Cortex of kidney (tissue), 1 donor: ENCODE data around the gene TAOK1.

ENCODE experiments used
- DNase-seq: peaks from one replicate; lab custom pipeline; 2025; lab: John Stamatoyannopoulos, UW

TAOK1 gene

DNA sequence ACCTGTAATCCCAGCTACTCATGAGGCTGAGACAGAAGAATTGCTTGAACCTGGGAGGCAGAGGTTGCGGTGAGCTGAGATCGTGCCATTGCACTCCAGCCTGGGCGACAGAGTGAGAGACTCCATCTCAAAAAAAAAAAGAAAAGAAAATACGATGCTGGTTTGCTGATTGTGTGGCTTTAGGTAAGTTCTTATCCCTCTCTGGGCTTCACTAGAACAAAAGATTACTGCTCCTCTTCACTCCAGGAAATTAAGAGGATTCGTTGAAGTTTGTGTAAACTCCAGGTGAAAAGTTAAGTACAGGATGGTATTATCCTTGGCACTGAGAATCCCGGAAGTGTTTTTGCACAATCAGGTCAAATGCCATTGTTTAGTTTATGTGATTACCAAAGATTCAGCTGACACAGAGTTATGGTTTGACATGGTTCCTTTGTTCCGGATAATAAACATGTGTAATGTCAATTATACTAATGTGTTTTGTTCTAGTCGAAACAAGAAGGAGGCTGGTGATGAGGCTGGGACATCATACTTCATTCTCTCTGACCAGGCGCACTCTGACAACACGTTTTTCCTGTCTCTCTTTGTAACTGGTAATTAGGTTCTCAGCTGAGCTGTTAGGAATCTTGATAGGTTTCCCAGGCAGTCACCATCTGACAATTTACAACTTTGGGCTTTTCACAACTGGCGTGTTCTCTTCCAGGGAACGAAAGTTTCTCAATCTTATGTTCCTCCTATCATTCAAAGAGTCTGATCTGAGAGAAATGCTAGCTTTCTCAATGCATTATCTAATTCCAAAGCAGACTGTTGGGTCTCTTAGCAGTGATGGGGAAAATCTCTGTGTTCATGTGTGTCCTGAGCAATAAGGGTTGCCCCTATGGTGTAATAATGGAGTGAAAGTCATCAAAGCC is 10.8 kb upstream of the TAOK1 start:
- no peak for DNase-seq

DNA sequence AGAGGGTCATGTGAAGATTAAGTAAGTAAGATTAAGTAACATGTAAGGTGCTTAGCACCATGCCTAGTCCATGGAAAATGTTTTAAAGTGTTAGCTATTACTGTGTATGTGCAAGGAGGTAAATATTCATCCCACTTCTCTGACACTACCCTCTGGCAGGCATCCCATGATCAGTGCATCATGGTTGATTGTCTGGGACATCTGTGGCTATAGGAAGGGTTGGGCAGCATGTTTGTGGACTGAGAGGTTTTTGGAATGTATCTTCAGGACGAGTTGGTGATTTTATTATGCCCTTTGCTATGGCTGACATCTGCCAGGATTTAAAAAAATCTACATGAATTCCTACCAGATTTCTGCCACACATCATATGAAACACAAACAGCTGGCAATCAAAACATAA is 6.5 kb upstream of the TAOK1 start:
- no peak for DNase-seq

DNA sequence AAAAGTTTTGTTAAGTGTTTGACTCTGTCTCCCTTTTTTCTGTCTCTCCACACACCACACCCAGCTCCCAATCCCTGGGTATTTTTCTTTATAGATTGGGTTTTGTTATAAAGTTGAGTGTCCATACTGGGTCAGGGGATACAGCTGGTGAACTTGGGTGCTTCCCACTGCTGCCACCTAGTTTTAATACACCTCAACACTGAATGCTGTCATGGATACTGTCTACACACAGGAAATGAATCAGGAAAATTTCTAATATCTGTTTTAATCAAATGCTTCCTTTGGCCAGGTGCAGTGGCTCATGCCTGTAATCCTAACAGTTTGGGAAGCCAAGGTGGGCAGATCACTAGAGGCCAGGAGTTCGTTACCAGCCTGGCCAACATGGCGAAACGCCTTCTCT is 5.3 kb upstream of the TAOK1 start:
- DNase-seq: no peak

DNA sequence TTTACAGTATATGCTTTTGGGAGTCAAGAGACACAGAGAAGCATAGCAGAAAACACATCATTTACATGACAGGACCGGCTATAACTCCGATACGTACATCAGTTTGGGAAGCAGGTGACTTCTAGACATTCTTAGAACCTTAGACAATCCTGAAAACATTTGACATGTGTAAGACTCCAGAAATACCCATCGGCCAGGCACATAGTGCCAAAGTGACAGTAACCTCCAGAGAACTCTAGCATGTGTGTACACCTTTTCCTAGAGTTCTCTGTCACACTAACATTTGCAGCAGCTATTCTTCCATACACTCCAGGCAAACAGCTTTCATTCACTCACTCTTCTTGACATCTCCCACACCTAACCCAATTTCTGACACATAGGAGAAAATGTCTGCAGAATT is 3.4 kb upstream of the TAOK1 start:
- DNase-seq: no peak

DNA sequence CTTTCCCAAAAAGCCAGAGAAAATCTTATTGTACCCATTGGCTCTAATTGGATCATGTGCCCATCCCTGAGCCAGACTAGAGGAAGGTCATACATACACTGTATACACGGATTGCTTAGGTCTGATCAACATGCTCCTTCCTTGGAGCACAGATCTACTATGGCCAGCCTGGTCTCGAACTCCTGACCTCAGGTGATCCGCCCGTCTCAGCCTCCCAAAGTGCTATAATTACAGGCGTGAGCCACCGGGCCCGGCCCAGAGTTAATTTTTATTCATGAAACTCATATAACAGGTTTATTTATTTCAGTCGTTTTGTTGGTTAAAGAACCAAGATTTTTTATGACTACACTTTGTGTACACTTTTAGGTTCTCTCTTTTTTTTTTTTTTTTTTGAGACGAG is 1.2 kb upstream of the TAOK1 start:
- DNase-seq: no peak

DNA sequence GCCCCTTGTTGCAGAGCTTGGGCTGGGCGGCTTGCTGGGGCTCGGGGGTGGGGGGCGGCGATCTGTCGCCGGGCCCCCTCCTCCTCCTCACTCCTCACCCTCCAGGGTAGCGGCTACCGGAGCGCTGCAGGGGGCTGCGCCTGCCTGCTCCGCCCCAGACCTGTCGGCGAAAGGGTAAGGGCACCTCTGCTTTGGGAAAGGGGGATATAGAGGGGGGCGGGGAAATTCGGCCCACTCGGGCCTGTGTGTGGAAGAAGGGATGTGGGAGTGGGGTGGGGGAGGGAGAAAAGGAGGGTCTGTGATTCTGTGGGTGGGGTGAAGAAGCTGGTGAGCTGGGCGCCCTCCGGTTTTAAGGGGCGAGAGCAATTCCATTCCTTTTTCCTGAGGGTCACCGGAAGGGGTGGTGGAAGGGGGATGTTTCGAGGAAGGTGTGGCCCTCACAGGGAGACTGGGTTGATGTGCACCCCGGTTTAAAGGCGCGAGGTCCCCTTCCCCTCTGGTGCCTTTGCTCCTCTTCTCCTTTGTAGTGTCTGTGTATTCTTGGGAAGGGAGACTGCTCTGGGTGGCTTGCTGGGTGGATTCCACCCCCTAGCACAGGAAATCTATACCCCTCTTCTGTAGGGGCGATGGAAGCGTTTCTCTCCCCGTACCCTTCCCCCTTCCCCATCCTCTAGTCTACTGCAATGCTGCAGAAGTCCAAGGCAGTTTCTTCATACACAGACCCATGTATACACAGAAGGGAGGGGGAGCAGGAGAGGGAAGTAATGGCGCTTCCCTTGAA is 878 bp downstream of the TAOK1 start:
- DNase-seq: no peak

DNA sequence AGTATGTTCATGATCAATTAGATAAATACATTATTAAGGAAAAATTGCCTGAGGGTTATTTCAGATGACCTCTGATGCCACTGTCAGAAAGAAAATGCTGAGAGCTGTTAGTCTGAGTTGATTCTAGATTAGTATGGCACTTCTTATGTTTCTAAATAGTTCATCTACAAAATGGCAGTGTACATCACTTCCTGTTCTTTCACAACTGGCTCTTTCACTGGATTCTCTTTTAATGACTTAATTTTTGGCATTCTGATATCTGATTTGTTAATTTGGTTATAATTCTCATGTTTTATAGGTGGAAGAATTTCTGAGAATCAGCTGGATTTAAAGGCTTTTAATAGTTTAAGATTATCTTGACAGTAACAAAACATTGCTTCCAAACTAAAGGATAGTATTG is 3.3 kb downstream of the TAOK1 start:
- no peak for DNase-seq

DNA sequence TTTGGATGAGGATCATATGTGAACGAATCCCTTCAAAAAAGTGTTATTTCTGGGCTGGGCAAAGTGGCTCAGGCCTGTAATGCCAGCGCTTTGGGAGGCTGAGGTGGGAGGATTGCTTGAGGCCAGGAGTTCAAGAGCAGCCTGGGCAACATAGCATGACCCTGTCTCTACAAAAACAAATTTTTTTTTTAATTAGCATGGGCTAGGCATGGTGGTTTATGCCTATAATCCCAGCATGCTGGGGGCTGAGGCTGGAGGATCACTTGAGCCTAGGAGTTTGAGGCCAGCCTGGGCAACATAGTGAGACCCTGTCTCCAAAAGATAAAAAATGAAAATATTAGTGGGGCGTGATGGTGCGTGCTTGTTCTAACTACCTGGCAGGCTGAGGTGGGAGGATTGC is 4.6 kb downstream of the TAOK1 start:
- no peak for DNase-seq

DNA sequence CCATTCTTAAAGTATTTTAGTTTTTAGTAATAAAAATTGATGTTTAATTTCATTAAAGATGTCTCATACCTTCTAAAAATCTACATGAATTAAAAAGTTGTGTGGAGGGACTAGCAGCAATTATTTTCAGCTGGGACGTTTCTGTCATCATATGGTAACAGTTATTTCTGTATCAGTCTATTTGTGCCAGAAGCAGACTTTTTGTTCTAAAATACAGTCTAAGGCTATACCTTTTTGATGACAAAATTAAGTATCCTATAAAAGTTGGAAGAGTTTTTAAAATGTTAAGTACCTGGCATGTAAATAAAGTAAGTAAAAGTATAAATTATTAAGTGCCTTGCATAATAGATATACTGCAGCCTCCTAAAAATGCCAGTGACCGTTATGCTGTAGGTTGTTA is 5.9 kb downstream of the TAOK1 start:
- DNase-seq: no peak

DNA sequence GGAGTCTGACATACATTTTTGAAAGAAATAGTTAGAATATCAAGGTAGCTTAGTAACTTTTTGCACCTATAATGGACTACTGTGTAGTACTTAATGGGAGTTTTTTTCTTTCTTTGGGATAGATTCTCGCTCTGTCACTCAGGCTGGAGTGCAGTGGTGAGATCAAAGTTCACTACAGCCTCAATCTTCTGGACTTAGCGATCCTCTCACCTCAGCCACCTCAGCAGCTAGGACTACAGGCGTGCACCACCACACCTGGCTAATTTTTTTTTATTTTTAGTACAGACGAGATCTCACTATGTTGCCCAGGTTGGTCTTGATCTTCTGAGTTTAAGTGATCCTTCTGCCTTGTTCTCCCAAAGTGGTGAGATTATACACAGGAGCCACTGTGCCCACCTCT is 9.5 kb downstream of the TAOK1 start:
- DNase-seq: no peak

DNA sequence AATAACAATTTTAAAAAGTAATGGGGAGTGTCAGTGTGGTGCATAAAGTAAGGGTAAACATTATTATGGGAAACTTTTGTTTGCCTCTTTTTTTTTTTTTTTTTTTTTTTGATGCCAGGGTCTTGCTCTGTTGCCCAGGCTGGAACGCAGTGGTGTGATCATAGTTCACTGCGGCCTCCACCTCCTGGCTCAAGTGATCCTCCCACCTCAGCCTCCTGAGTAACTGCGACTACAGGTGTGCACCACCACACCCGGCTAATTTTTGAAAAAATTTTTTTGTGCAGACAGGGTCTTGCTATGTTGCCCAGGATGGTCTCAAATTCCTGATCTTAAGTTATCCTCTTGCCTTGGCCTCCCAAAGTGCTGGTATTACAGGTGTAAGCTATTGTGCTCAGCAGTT is 10.7 kb downstream of the TAOK1 start:
- DNase-seq: no peak

DNA sequence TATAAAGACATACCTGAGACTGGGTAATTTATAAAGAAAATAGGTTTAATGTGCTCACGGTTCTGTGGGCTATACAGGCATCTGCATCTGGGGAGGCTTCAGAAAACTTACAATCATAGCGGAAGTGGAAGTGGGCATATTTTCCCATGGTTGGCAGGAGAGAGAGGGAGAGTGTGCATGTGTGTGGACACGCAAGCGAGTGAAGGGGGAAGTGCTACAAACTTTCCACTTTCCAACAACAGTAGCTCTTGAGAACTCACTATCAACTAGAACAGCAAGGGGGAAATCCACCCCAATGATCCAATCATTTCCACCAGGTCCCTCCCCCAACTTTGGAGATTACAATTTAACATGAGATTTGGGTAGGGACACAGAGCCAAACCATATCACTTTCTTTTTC is 11.1 kb downstream of the TAOK1 start:
- no peak for DNase-seq

DNA sequence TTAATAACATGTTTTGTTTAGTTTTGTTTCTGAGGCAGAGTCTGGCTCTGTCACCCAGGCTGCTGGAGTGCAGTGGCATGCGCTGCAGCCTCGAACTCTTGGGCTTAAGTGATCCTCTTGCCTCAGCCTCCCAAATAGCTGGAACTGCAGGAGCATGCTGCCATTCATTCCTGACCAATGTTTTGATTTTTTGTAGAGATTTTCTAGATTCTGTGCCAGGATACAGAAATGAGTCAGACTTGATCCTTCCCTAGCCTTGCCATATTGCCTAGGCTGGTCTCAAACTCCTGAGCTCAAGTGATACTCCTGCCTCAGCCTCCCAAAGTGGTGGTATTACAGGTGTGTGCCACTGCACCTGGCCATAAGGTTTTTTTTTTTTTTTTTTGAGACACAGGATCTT is 17.7 kb downstream of the TAOK1 start:
- no peak for DNase-seq

DNA sequence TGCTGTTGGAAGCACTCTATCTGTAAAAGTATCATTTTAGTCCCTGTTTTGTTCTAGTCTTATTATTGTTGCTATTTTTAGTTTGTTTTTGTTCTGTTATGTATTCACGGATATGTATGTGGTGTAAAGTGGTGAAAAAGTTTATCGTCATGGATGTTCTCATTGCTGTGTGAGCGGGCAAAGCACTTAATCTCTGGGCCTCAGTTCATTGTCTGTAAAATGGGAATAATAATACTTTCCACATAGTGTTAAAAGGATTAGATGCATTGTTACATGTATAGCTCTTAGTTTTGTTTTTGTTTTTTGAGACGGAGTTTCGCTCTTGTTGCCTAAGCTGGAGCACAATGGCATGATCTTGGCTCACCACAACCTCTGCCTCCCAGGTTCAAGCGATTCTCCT is 19.8 kb downstream of the TAOK1 start:
- DNase-seq: no peak

DNA sequence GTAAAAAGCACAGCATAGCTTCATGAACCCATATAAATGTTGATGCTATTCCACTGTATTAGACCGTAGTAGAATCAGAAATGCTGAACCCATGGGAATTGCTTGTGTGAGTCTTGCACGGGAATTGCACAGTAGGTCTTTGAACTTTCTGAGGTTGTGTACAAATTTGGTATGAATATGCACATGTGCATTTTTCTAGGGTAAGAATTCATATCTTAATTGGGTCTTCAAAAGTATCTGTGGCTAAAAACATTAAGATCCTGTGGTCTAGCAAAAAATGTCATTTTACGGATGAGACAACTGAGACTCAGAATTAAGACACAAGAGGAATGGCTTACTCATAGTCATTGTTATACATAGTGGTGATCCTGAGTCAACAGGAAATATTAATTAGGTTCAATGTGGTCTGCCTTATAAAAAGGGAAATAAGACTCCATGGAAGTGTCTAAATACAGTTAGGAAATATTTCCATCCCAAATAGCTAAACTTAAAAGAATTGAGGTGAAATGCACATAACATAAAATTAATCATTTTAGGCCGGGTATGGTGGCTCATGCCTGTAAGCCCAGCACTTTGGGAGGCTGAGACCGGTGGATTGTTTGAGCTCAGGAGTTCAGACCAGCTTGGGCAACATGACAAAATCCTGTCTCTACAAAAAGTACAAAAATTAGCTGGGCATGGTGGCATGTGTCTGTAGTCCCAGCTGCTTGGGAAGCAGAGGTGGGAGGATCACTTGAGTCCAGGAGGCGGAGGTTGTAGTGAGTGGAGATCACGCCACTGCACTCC is 22.8 kb downstream of the TAOK1 start:
- DNase-seq: no peak

DNA sequence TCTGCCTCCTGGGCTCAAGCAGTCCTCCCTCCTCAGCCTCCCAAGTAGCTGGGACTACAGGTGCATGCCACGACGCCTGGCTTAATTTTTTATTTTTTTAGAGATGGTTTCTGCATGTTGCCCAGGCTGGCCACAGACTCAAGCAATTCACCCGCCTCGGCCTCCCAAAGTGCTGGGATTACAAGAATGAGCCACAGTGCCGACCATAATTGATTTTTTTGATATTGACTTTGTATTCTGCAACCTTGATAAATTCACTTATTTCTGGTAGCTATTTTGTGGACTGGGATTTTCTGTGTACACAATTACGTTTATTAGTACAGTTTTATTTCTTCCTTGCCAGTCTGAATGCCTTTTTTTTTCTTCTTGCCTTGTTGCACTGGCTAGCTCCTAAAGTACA is 30.0 kb downstream of the TAOK1 start:
- no peak for DNase-seq

DNA sequence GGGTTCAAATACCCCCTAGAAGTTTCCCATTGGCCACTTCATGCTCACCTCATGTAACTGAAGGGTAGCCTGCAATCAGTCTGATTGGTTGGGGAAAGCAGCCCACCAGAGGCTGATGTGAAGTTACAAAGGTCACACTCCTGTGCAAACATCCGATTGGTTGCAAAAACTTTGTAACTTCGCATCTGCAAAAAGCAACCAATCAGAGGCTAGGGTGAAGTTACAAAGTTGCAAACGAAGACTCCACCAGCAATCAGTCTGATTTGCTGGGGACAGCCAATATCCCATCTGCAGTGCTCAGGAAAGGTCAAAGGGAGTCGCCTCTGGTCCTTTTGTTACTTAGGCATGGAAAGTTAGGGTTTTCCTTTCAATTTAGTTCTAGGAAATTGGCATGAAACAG is 40.1 kb downstream of the TAOK1 start:
- DNase-seq: no peak

DNA sequence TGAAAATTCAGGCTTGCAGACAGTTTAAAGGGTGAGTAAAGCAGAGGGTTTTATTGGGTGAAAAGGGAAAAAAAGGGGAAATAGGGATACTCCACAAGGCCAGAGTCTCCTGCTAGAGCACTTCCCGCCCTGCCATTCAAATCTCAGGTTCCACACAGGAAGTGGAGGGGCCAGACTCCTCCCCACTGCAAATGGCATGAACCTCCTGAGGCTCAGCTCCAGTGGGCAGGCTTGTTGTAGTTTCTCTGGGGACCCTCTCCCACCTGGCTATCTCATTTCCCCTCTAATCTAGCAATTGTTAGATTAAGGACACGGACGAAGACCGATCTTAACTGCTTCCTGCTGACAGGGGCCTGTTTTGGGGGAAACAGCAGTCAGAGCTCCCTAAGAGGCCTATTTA is 43.4 kb downstream of the TAOK1 start:
- no peak for DNase-seq

DNA sequence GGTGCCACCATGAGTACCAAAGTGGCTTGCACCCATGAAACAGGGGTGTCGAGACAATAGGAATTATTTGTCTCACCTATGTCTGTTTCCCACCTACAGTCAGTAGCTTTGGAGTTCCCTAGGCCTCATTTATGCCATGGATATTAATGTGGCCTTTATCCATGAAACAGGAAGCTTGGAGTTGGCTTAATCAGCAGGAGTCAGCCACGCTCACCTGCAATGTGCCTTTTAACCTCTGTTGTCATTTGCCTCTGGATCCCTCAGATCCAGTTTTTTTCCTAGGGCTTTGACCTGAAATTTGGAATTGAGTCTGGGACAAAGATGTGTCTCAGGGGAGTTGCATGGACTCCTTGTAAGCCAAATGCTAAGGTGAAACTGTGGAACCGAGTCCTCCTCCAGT is 44.4 kb downstream of the TAOK1 start:
- DNase-seq: no peak

DNA sequence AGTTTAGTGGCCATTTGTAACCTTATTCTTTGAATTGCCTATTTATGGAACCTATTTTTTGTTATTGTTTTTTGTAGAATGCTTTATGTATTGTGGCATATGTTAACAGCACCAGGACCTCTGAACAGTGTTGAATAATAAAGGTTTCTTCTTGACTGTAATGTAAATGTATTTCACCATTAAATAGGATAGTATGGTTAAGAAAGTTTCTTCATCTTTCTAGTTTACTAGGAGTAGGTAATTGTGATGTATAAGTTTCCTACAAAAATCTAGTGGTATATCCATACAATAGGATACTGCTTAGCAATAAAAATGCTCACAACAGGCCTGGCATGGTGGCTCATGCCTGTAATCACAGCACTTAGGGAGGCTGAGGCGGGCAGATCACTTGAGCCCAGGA is 52.3 kb downstream of the TAOK1 start:
- no peak for DNase-seq

DNA sequence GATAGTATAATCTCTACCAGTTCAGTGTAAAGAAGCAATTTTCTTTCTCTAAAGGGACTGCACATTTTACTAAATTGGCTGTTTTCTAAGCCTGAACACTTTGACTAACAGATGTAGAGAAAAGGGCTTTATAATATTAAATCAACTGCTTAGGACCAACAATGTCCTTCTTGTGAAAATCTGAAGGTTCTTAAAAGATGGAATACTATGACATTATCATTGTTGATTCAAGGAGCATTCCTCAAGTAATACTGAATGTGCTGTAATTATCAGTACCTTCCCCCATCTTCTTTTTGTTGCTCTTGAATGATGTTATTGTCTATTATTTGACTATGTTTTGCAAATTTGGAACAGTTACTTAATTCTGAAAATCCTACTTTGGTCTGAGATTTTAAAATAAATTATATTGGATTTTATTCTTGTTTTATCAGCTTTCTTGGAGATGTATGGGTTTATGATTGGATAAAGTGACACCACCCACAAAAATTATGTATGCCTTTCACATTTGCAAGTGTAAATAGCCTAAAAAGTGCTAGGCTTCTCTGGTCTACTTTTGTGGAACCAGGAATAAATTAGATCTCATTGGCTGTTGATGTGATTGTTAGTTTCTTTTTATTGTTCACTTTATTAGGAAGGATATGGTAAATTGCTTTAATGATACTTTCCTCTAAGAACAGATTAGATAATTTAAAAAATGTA is 53.0 kb downstream of the TAOK1 start:
- no peak for DNase-seq

DNA sequence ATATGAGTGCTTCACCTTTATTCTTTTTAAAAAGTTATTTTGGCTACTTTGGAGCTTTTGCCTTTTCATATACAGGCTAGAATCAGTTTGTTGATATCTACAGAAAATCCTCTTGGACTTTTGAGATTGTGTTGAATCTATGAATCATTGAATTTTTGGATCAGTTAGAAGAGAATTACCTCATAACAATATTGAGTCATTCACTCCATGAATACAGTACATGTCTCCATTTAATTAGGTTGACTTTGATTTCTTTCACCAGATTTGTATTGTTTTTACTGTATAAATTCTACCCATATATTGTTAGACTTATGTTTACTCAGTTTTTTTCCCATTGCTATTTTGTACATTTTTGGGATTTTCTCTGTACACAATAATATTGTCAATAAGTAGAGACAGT is 54.4 kb downstream of the TAOK1 start:
- DNase-seq: no peak
